HCT116 (cell line): ENCODE measurements around the gene IQSEC3. TPM values are rescaled to one million over a fixed set of nuclear protein-coding genes. Genes with fewer than 3 reads are reported as not detected.

Experiments
- ATAC-seq: fragments of 200-7000 bp; cut with Tn5 transposase; 2 replicates; pipeline ENCODE4 v1.9.1; 2020; ENCODE audit warnings: mild to moderate bottlenecking, moderate library complexity
- BruUV-seq: library from RNA; stranded (reverse); fragments of 400-500 nt; replicated peaks from 2 replicates; lab custom pipeline; 2021; lab: Mats Ljungman, UMichigan
- CTCF ChIA-PET: fragments of 300-600 bp; sonication (Branson Sonifier 250); formaldehyde crosslinking; loops from one replicate; lab custom pipeline; 2021; ENCODE audit warnings: antibody characterized with exemption; lab: Charles Lee
- POLR2A ChIA-PET: fragments of 300-600, 350-600 bp; sonication (Branson Sonifier 250); formaldehyde crosslinking; loops from one replicate; lab custom pipeline; 2021; ENCODE audit warnings: antibody characterized with exemption; lab: Charles Lee
- RAD21 ChIA-PET, 2 experiments: fragments of 300-600 bp; sonication (Branson Sonifier 250); formaldehyde crosslinking; loops; one replicate each; lab custom pipeline; 2023; ENCODE audit warnings: low total read pairs in 2 of 2; ENCODE audit not compliant: uncharacterized antibody in 2 of 2, unreplicated experiment in 2 of 2, low non-redundant PET in 1 of 2; lab: Charles Lee
- DNase-seq: peaks from one replicate; pipeline ENCODE4 v3.0.0-alpha.2; 2010; ENCODE audit warnings: low read depth, low spot score
- H2AFZ ChIP-seq: fragments of 200-600 bp; shearing (Covaris generic), sonication (generic); 2 replicates; pipeline ENCODE4 v1.6.1; 2017; ENCODE audit warnings: low read depth, mixed run types, mixed read lengths, antibody characterized with exemption, low read length; ENCODE audit not compliant: poor library complexity, severe bottlenecking
- H3K27ac ChIP-seq: 2 replicates; pipeline ENCODE4 v1.5.1; 2012; ENCODE audit warnings: low read depth, low read length
- H3K27me3 ChIP-seq: fragments of 200-600 bp; sonication (generic); 2 replicates; pipeline ENCODE4 v1.6.1; 2016; ENCODE audit warnings: mixed run types, low read length, mixed read lengths; ENCODE audit not compliant: insufficient read depth
- H3K36me3 ChIP-seq, 2 experiments: fragments of 200-500 bp in 1 of 2; fragments of 200-600 bp in 1 of 2; sonication (Bioruptor generic) in 1 of 2; sonication (generic) in 1 of 2; 2 replicates each; pipeline versions ENCODE4 v1.5.1 to v1.6.1; 2014 to 2016; ENCODE audit warnings: low read length in 2 of 2, inconsistent platforms in 1 of 2, mixed read lengths in 1 of 2, mixed run types in 1 of 2; ENCODE audit not compliant: insufficient read depth in 2 of 2, control insufficient read depth in 1 of 2
- H3K4me1 ChIP-seq, 2 experiments: fragments of 200-600 bp in 1 of 2; sonication (generic) in 1 of 2; 2 replicates each; pipeline versions ENCODE4 v1.5.1 to v1.6.1; 2012 to 2017; ENCODE audit warnings: low read length in 2 of 2, inconsistent platforms in 1 of 2, mild to moderate bottlenecking in 1 of 2, mixed read lengths in 1 of 2, mixed run types in 1 of 2, moderate library complexity in 1 of 2; ENCODE audit not compliant: insufficient read depth in 2 of 2, control insufficient read depth in 1 of 2
- H3K4me2 ChIP-seq: fragments of 200-600 bp; sonication (generic); 2 replicates; pipeline ENCODE4 v1.6.1; 2017; ENCODE audit warnings: mixed run types, low read length, mixed read lengths
- H3K4me3 ChIP-seq, 2 experiments: fragments of 200-600 bp in 1 of 2; sonication (generic) in 1 of 2; replicated peaks in 1 of 2; 2 replicates each; pipeline ENCODE4 v1.5.1; 2011 to 2016; ENCODE audit warnings: low read length in 2 of 2, control low read depth in 1 of 2, low read depth in 1 of 2, mild to moderate bottlenecking in 1 of 2, mixed read lengths in 1 of 2, mixed run types in 1 of 2
- H3K79me2 ChIP-seq: fragments of 200-600 bp; sonication (generic); 2 replicates; pipeline ENCODE4 v1.6.1; 2017; ENCODE audit warnings: mild to moderate bottlenecking, mixed run types, low read length, moderate library complexity, mixed read lengths; ENCODE audit not compliant: insufficient read depth
- H3K9ac ChIP-seq: fragments of 200-600 bp; sonication (generic); 2 replicates; pipeline ENCODE4 v1.6.1; 2016; ENCODE audit warnings: low read length, mixed read lengths
- H3K9me2 ChIP-seq: fragments of 200-600 bp; sonication (generic), shearing (Covaris generic); 2 replicates; pipeline ENCODE4 v1.6.1; 2017; ENCODE audit warnings: mixed run types, mild to moderate bottlenecking, moderate library complexity; ENCODE audit not compliant: insufficient read depth
- H3K9me3 ChIP-seq, 2 experiments: fragments of 200-500 bp in 1 of 2; fragments of 200-600 bp in 1 of 2; sonication (Bioruptor generic) in 1 of 2; sonication (generic) in 1 of 2; 2 replicates each; pipeline ENCODE4 v1.6.1; 2014 to 2017; ENCODE audit warnings: low read length in 2 of 2, mixed read lengths in 2 of 2, inconsistent platforms in 1 of 2, low read depth in 1 of 2, mild to moderate bottlenecking in 1 of 2, mixed run types in 1 of 2, moderate library complexity in 1 of 2; ENCODE audit not compliant: control insufficient read depth in 1 of 2, insufficient read depth in 1 of 2
- H4K20me1 ChIP-seq: fragments of 200-600 bp; sonication (generic), shearing (Covaris generic); 2 replicates; pipeline ENCODE4 v1.6.1; 2017; ENCODE audit warnings: mixed run types, mild to moderate bottlenecking, moderate library complexity; ENCODE audit not compliant: insufficient read depth
- CBX3 ChIP-seq: IDR thresholded peaks from 2 replicates; pipeline ENCODE4 v1.6.1; 2012; ENCODE audit warnings: low read depth
- EZH2 ChIP-seq: fragments of 200-600 bp; sonication (generic); IDR thresholded peaks from 2 replicates; pipeline ENCODE4 v1.6.1; 2017; ENCODE audit warnings: antibody characterized with exemption, mixed run types
- POLR2A ChIP-seq: IDR thresholded peaks from 2 replicates; pipeline ENCODE4 v1.7.0; 2011; ENCODE audit warnings: borderline replicate concordance; ENCODE audit not compliant: insufficient read depth, insufficient read length; ENCODE audit errors: extremely low read depth
- POLR2AphosphoS5 ChIP-seq: IDR thresholded peaks from 2 replicates; pipeline ENCODE4 v1.6.1; 2011; ENCODE audit warnings: mild to moderate bottlenecking, low read depth, low read length, moderate library complexity
- RAD21 ChIP-seq: IDR thresholded peaks from 2 replicates; pipeline ENCODE4 v1.6.1; 2012; ENCODE audit warnings: low read depth, mild to moderate bottlenecking
- SP1 ChIP-seq: IDR thresholded peaks from 2 replicates; pipeline ENCODE4 v1.6.1; 2012; ENCODE audit warnings: low read depth
- TCF7L2 ChIP-seq: IDR thresholded peaks from 2 replicates; pipeline ENCODE4 v1.7.0; 2011; ENCODE audit warnings: borderline replicate concordance, inconsistent platforms; ENCODE audit not compliant: insufficient read depth, insufficient read length; ENCODE audit errors: extremely low read depth
- intact Hi-C: fragments of 100-400 bp; cut with micrococcal nuclease; formaldehyde crosslinking; loops from 2 replicates; pipeline ENCODE4 v1.10.0; 2022
- total RNA-seq: library from RNA; stranded (reverse); gene quantifications from one replicate; pipeline ENCODE4 v1.2.1, GENCODE V29; 2021; ENCODE audit not compliant: unreplicated experiment
- TF ChIP-seq, protein P1 (sequence below): IDR thresholded peaks from 2 replicates; pipeline ENCODE4 v1.6.1; 2012
- TF ChIP-seq, protein P2 (sequence below): IDR thresholded peaks from 2 replicates; pipeline ENCODE4 v1.6.1; 2012

The IQSEC3 gene
- total RNA-seq, 1 experiment from 2014 or later, result not detected

DNA sequence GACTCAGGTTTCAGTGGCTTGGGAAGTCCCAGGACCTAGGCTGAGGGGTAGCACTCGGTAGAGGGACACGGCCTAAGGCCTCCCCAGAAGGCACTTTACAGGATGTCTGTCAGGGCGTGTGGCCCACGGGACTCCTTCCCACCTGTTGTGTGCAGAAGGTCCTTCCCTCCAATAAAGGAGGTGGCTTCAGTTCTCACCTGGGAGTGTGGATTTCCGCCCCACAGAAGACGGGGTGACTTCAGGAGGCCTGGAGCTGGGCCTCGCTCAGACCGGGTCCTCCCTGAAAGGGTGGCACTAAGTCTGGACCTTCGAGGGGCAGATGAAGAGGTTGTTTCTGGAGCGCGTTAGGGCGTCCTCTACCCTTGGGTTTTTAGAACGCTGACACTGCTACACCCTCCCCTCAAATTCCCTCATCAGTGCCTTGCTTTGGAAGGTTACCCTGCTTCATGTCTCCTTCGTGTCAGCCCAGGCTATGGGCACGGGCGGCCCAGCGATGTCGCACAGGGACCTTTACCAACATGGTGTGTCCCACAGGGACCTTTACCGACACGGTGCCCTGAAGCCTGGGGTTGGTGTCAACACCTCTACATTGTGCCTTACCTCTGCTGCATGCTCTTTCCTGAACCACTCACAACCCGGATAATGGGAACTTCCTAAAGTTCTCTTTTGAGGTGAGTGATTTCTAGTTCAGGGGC is 140.3 kb downstream of the IQSEC3 start:
- no peak for ATAC-seq
- Histone ChIP-seq H3K4me1 (no peaks in the 10 kb centered on the region; a peak in 1 of 4 replicates), H3K4me2 (no peak overlapping the region), H3K9me2 (no peaks in the 10 kb centered on the region), H3K79me2 (no peaks in the 10 kb centered on the region), H4K20me1 (no peaks in the 10 kb centered on the region), H3K9ac (no peak overlapping the region), H3K4me3 (no peak overlapping the region), H2AFZ (no peak overlapping the region), H3K9me3 (no peaks in the 10 kb centered on the region), H3K27me3 (no peaks in the 10 kb centered on the region; the same call in 1 of the 2 replicates), H3K27ac (no peak overlapping the region), H3K36me3 (no peaks in the 10 kb centered on the region)
- no peak for TF ChIP-seq POLR2AphosphoS5
- TF ChIP-seq TCF7L2, result no peak
- TF ChIP-seq POLR2A, result no peak
- TF ChIP-seq EZH2, result no peak
- TF ChIP-seq, protein P1, sequence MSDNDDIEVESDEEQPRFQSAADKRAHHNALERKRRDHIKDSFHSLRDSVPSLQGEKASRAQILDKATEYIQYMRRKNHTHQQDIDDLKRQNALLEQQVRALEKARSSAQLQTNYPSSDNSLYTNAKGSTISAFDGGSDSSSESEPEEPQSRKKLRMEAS, result no peak
- TF ChIP-seq RAD21, result no peak
- TF ChIP-seq, protein P2, sequence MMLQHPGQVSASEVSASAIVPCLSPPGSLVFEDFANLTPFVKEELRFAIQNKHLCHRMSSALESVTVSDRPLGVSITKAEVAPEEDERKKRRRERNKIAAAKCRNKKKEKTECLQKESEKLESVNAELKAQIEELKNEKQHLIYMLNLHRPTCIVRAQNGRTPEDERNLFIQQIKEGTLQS, result no peak
- no peak for TF ChIP-seq SP1
- CTCF ChIA-PET, result no interaction called here
- POLR2A ChIA-PET, result no interaction called here
- RAD21 ChIA-PET, result no interaction called here
- no TSS peak for BruUV-seq
- no peak for DNase-seq
- intact Hi-C loops, result no loop called here

DNA sequence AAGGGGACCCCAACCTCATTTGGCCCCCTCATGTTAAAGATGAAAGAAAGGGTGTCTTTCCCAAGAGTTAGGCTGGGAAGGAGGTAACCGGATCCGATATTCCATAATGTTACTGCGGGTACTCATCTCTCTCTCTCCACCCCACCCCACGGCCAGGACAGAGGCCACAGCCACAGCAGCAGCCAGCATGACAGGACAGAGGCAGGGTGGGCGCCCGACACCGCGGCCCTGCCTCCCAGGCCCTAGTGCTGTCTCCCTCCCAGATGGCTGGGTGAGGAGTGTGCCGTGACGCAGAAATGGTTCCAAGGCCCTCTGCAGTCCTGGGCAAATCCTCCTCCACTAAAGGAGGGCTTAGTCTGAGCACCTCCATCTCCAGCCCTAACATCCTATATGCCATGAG is 141.2 kb downstream of the IQSEC3 start:
- intact Hi-C loops, result no loop called here
- DNase-seq, result no peak
- no peaks in the 10 kb centered on the region; the same call in 1 of the 2 replicates for H3K27me3 ChIP-seq

More for the DNA sequence above, 141.2 kb downstream of the IQSEC3 start:
- Histone ChIP-seq H3K36me3 (no peaks in the 10 kb centered on the region), H3K4me3 (no peak overlapping the region), H3K9ac (no peak overlapping the region), H3K4me2 (no peak overlapping the region), H3K4me1 (no peaks in the 10 kb centered on the region), H3K27ac (no peak overlapping the region), H4K20me1 (no peaks in the 10 kb centered on the region), H2AFZ (no peak overlapping the region), H3K9me3 (no peaks in the 10 kb centered on the region), H3K79me2 (no peaks in the 10 kb centered on the region), H3K9me2 (no peaks in the 10 kb centered on the region)
- no TSS peak for BruUV-seq
- RAD21 ChIA-PET, result no interaction called here
- CTCF ChIA-PET, result no interaction called here
- no peak for ATAC-seq
- POLR2A ChIA-PET, result no interaction called here
- no peak for TF ChIP-seq CBX3
